ENCODE measurements around the gene RCBTB1. TPM values are rescaled to one million over a fixed set of nuclear protein-coding genes. Genes with fewer than 3 reads are reported as not detected.

RCBTB1 gene
- total RNA-seq, 4 donors from 2014 or later = 4.4 to 12.8 (median 6.5) TPM

DNA sequence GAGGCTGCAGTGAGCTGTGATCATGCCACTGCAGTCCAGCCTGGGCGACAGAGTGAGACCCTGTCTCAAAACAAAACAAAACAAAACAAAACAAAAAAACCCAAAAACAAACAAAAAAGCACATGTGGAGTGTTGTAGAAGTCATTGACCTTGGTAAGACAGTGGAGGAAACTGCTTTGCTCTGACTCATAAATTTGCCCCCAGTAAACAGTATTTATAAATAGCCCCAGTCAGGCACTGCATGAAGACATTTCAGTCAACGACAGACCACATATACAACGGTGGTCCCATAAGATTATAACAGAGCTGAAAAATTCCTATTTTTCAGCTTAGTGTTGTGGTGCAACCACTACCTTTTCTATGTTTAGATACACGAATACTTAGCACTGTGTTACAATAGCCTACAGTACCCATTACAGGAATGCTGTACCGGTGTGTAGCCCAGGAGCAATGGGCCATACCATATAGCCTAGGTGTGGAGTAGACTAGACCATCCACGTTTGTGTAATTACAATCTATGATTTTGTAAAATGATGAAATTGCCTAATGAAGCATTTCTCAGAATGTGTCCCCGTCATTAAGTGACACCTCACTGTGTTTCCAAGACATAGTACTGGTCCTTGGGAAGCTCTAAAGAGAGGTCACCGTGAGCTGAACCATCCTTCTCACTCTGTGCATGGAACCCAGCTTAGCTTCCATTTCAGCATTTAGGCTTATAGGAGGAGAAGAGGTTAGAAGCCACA is 44.0 kb upstream of the RCBTB1 start:
- TF ChIP-seq POLR2A (IDR thresholded peaks at IDR 0.05) = no peak
- TF ChIP-seq, protein P1, sequence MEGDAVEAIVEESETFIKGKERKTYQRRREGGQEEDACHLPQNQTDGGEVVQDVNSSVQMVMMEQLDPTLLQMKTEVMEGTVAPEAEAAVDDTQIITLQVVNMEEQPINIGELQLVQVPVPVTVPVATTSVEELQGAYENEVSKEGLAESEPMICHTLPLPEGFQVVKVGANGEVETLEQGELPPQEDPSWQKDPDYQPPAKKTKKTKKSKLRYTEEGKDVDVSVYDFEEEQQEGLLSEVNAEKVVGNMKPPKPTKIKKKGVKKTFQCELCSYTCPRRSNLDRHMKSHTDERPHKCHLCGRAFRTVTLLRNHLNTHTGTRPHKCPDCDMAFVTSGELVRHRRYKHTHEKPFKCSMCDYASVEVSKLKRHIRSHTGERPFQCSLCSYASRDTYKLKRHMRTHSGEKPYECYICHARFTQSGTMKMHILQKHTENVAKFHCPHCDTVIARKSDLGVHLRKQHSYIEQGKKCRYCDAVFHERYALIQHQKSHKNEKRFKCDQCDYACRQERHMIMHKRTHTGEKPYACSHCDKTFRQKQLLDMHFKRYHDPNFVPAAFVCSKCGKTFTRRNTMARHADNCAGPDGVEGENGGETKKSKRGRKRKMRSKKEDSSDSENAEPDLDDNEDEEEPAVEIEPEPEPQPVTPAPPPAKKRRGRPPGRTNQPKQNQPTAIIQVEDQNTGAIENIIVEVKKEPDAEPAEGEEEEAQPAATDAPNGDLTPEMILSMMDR (IDR thresholded peaks at IDR 0.05) = no peak
- DNase-seq (ENCODE audit: low spot score in 2 of 2) = no peak
- no peak overlapping the region for H3K4me3 ChIP-seq (ENCODE audit: low read depth, poor library complexity, severe bottlenecking)
- intact Hi-C loops (cut with DNase I; ENCODE audit: low total_unique reads) = no loop called here
- 79 to 80% methylated on average over 8 of the region's 8 CpGs for WGBS, 2 donors

DNA sequence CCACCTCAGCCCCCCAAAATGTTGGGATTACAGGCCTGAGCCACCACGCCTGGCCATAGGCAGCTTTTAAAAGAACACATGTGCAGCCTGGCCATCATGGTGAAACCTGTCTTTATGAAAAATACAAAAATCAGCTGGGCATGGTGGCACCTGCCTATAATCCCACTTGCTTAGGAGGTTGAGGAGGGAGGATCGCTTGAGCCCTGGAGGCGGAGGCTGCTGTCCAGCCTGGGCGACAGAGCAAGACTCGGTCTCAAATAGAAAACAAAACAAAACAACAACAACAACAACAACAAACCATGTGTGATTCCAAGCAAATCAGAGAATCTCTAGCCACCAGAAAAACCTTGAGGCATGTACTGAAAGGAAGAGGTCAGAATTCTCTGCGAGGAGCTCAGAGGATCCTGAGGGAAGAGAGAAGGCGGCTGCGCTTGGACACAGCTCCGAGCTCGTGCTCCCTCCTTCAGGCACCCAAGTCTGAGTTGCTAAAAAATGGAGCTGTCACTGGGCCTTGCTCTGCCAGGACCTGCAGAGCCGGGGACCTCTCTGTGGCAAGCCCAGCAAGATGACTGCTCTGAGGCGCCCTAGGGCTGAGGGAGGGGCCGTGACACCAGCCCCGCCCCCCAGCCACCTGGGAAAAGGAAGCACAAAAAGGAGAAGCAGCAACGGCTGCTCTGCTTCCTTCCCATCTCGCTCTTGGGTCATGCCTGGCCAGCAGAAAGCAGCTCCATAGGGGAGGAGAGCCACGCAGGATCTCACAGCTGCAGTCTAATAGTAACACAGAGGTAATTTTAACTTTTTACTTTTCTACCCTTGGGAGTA is 42.7 kb upstream of the RCBTB1 start, which contains the start of gene ARL11:
ARL11 (plus strand) TSS at position 677 of the 822 bp plus-strand sequence. CDS start 1,941 bp downstream, outside the sequence.
- DNase-seq (ENCODE audit: low spot score in 2 of 2) = peak; percentile 54 to 92
- no peak within 1 kb of the TSS for H3K4me3 ChIP-seq (ENCODE audit: low read depth, poor library complexity, severe bottlenecking)
- intact Hi-C loops (cut with DNase I; ENCODE audit: low total_unique reads) = no loop called here
- 36 to 38% methylated on average over 17 of the region's 17 CpGs for WGBS, 2 donors
- TF ChIP-seq, protein P1 (IDR thresholded peaks at IDR 0.05) = no peak
- TF ChIP-seq POLR2A (IDR thresholded peaks at IDR 0.05) = no peak

DNA sequence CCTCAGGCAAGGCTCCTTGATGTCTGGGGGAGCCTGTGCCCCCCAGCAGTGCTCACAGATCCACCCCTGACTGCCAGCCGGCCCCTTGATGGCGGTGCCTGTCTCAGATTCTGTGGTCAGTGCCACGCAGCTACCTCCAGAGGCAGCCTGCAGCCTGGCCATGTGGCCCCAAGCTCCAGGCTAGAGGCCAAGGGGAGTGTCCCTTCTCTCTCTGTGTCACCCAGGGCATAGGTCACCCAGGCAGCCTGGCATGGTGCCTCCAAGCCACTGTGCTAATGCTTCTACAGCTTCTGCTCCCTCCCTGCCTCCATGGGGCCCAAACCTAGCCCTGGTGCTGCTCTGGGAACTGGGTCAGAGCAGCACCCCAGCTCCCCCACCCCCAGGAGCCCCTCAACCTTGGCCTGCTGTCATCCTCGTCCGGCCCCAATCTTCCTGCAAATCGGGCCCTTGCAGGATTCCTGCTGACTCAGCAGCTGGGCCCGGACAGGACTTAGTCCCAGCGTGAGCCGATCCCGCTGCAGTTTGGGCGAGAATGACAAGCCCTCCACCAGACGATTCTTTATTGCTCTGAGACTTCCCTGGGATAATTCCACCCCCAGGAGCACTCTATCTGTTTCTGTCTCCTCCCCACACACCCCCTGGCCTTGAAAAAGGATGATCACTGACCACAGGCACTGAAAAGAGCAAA is 40.2 kb upstream of the RCBTB1 start:
- peak; percentile 38 to 88 for DNase-seq (ENCODE audit: low spot score in 2 of 2)
- intact Hi-C loops (cut with DNase I; ENCODE audit: low total_unique reads) = no loop called here
- no peak overlapping the region for H3K4me3 ChIP-seq (ENCODE audit: low read depth, poor library complexity, severe bottlenecking)
- WGBS, 2 donors = 68 to 75% methylated on average over 12 of the region's 12 CpGs
- no peak for TF ChIP-seq POLR2A (IDR thresholded peaks at IDR 0.05)
- TF ChIP-seq, protein P1 (IDR thresholded peaks at IDR 0.05) = no peak

DNA sequence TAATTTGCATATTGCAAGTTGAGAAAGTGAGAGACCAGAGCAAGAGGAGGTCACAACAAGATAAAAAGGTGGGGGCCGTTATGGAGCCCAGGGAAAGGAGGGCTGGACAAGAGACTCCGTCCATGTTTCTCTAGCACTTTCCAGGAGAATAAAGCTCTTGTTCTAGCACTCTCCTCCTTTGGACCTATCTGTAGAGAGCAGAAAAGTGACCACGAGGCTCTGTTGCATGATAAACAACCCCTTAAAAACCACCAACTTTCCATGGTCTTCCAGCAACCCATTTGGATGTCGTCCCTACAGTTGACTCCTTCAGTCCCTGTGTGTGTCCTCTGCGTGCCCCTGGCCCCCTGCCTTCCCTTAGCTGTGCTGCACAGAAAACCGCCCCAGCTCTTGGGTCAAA is 38.9 kb upstream of the RCBTB1 start:
- 87 to 91% methylated on average over 6 of the region's 6 CpGs for WGBS, 2 donors
- H3K4me3 ChIP-seq (ENCODE audit: low read depth, poor library complexity, severe bottlenecking) = no peak overlapping the region
- no peak for DNase-seq (ENCODE audit: low spot score in 2 of 2)
- no peak for TF ChIP-seq POLR2A (IDR thresholded peaks at IDR 0.05)
- TF ChIP-seq, protein P1 (IDR thresholded peaks at IDR 0.05) = no peak
- intact Hi-C loops (cut with DNase I; ENCODE audit: low total_unique reads) = no loop called here

DNA sequence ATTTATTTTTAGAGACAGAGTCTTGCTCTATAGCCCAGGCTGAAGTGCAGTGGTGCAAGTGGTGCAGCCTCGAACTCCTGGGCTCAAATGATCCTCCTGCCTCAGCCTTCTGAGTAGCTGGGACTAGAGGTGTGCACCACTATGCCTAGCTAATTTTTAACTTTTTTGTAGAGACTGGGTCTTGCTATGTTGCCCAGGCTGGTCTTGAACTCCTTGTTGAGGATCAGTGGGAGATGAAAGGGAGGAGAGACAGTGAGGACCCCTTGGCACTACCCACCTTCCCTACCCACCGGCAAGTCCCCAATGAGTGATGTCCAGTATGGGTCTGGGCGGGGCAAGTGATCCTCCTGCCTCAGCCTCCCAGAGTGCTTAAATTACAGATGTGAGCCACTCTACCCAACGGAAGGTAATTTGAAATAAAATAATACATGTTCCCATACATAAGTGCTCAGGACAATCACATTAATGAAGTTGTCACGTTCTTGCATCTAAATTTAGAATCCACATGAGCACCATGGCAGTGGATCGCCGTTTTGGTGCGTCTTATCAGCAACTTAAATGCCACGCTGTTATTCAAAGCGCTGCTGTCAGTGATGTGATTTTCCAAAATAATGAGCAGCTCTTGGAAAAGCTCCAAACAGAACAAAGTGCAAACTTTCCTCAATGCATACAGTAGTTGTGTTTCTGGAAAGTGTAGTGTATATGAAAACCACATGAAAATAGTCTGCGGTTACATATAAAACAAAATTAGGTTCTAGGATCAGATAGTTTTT is 37.0 kb upstream of the RCBTB1 start:
- intact Hi-C loops (cut with DNase I; ENCODE audit: low total_unique reads) = no loop called here
- DNase-seq (ENCODE audit: low spot score in 2 of 2) = no peak
- no peak for TF ChIP-seq POLR2A (IDR thresholded peaks at IDR 0.05)
- TF ChIP-seq, protein P1 (IDR thresholded peaks at IDR 0.05) = no peak
- WGBS, 2 donors = 52 to 54% methylated on average over 11 of the region's 11 CpGs
- no peak overlapping the region for H3K4me3 ChIP-seq (ENCODE audit: low read depth, poor library complexity, severe bottlenecking)

Measured in lower leg skin (tissue), 4 donors.